HG03575 (cell line): ENCODE results near the gene IKZF3.

Experiments
- ATAC-seq: cut with Tn5 transposase; IDR thresholded peaks from one replicate; pipeline ENCODE4 v1.9.1; 2021; ENCODE audit not compliant: unreplicated experiment, insufficient number of reproducible peaks, low FRiP score; ENCODE audit errors: extremely low read depth

The IKZF3 gene

DNA sequence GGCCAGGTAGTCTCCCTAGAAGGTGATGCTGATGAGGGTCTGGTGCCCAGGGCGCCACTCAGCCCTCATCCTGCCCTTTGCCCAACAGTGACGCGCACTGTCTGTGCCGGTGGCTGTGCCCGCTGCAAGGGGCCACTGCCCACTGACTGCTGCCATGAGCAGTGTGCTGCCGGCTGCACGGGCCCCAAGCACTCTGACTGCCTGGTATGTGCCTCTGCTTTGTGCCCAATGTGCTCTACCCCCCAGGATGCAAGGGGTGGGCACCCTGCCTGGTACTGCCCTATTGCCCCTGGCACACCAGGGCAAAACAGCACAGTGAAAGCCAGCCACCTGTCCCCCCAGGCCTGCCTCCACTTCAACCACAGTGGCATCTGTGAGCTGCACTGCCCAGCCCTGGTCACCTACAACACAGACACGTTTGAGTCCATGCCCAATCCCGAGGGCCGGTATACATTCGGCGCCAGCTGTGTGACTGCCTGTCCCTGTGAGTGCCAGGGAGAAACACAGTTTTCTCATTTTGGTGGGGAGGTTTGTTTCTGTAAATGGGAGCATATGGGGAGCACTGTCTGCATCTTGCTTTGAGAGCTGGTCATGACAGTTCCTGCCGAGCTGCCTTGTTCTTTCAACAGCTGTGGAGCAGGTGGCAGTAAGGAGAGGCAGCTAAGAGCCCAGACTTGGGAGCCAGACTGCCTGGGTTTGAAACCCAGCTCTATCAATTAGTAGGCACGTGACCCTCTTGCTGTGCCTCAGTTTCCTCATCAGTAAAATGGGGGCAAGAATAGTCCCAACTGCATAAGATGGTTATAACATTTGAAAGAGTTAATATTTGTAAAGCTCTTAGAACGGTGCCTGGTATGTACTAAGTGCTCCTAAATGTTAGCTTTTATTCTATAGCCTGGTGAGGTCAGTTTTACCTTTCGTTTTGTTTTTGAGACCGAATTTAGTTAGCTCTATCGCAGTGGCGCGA lies 153.8 kb downstream of the IKZF3 start:
- no peak for ATAC-seq

DNA sequence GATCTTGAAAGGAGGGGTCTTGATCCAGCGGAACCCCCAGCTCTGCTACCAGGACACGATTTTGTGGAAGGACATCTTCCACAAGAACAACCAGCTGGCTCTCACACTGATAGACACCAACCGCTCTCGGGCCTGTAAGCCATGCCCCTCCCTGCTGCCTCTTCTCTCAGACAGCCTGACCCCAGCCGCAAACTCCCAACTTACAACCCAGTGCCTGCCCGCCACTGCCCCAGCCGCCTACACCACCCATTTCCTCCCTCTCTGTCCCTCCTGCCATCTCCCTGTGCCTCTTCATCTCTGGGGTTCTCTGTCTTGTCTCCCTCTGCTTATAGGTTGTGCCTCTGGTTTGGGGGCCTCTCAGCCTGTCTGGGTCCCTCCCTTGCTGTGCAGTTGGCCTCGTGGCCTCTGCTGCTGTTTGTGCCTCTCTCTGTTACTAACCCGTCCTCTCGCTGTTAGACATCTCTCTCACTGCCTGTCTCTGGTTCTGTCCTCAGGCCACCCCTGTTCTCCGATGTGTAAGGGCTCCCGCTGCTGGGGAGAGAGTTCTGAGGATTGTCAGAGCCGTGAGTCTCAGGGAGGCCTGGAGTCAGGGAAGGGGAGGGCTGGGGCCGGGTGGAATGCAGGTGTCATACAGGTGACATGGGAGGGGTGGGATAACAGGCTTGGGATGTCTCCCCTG lies 154.7 kb downstream of the IKZF3 start:
- ATAC-seq = no peak
